ENCODE results near the gene SETD1B. TPM values are rescaled to one million over a fixed set of nuclear protein-coding genes. Genes with fewer than 3 reads are reported as not detected.

The SETD1B gene
- total and polyA plus RNA-seq, 9 donors, result 6.2 to 44.6 (median 28.6) TPM

GRCh38 chr12:121823101-121823726 is 19.4 kb downstream of the SETD1B start:
- no peak for DNase-seq

DNA sequence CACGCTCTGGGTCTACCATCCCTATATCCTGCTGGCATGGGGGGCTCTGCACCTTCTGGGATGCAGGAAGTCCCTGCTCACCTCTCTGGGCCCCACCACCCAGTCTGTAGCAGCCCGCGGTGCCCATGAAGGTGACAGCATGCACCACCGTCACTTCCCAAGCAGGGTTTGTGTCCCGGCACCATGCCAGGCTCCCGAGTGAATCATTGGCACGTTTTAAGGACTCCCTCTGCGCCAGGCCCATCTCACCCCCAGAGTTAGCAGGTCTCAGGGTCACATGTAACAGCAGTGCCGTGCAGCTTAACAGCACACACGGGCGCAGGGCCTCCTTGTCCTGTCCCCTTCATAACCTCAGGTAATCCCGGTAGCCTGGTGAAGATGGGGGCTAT is 19.9 kb downstream of the SETD1B start:
- no peaks in the 10 kb centered on the region for H3K4me1 ChIP-seq (ENCODE audit: insufficient read depth)
- 73 to 78% (median 74%) methylated on average over 12 of the region's 12 CpGs for WGBS, 3 donors
- H3K4me3 ChIP-seq, result no peak overlapping the region
- no peak for DNase-seq
- H3K9me3 ChIP-seq, result no peaks in the 10 kb centered on the region
- intact Hi-C loops (cut with DNase I), result loop anchor here in 1 of 4 donors (10.0 kb wide), 1 partner anchor 51 kb away; no protein-coding TSS in a partner anchor
- H3K27me3 ChIP-seq, result no peaks in the 10 kb centered on the region
- TF ChIP-seq, protein P1, sequence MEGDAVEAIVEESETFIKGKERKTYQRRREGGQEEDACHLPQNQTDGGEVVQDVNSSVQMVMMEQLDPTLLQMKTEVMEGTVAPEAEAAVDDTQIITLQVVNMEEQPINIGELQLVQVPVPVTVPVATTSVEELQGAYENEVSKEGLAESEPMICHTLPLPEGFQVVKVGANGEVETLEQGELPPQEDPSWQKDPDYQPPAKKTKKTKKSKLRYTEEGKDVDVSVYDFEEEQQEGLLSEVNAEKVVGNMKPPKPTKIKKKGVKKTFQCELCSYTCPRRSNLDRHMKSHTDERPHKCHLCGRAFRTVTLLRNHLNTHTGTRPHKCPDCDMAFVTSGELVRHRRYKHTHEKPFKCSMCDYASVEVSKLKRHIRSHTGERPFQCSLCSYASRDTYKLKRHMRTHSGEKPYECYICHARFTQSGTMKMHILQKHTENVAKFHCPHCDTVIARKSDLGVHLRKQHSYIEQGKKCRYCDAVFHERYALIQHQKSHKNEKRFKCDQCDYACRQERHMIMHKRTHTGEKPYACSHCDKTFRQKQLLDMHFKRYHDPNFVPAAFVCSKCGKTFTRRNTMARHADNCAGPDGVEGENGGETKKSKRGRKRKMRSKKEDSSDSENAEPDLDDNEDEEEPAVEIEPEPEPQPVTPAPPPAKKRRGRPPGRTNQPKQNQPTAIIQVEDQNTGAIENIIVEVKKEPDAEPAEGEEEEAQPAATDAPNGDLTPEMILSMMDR (IDR thresholded peaks at IDR 0.05), result no peak
- TF ChIP-seq EP300 (IDR thresholded peaks at IDR 0.05) (no peak), POLR2A (IDR thresholded peaks at IDR 0.05) (no peak)
- no peaks in the 10 kb centered on the region for H3K36me3 ChIP-seq
- no peak overlapping the region for H3K27ac ChIP-seq

More at GRCh38 chr12:121823101-121823726, 19.4 kb downstream of the SETD1B start:
- intact Hi-C loops (cut with DNase I), result loop anchor here in 1 of 4 donors (10.0 kb wide), 1 partner anchor 52 kb away; no protein-coding TSS in a partner anchor
- Histone ChIP-seq H3K4me3 (no peak overlapping the region), H3K27me3 (no peaks in the 10 kb centered on the region), H3K9me3 (no peaks in the 10 kb centered on the region), H3K27ac (no peak overlapping the region), H3K4me1 (ENCODE audit: insufficient read depth) (no peaks in the 10 kb centered on the region), H3K36me3 (no peaks in the 10 kb centered on the region)
- TF ChIP-seq, protein P1 (IDR thresholded peaks at IDR 0.05), result no peak
- no peak for TF ChIP-seq EP300 (IDR thresholded peaks at IDR 0.05)
- TF ChIP-seq POLR2A (IDR thresholded peaks at IDR 0.05), result no peak
- 79 to 87% (median 82%) methylated on average over 29 to 36 of the region's 36 CpGs for WGBS, 3 donors

DNA sequence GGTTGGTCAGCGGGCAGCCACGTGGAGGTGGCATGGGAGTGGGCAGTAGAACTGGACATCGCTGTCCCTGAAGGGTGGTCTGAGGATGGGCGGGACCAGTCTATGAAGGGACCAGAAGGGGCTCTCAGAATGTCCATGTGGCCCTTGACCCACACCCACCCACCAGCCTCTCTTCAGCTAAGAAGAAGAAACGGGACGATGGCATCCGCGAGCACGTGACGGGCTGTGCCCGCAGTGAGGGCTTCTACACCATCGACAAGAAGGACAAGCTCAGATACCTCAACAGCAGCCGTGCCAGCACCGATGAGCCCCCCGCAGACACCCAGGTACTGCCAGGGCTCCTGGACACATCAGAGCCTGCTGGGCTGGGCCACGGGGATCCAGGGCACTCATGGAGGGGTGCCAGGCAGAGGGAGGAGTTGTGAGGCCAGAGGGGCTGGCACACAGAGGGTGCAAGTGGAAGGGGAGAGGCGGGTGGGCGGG is 21.3 kb downstream of the SETD1B start:
- H3K4me1 ChIP-seq (ENCODE audit: insufficient read depth), result no peaks in the 10 kb centered on the region
- TF ChIP-seq, protein P1 (IDR thresholded peaks at IDR 0.05), result no peak
- TF ChIP-seq POLR2A (IDR thresholded peaks at IDR 0.05), result no peak
- no peak for TF ChIP-seq EP300 (IDR thresholded peaks at IDR 0.05)
- 89 to 92% (median 91%) methylated on average over 18 of the region's 18 CpGs for WGBS, 3 donors
- no peak for DNase-seq
- H3K27me3 ChIP-seq, result no peaks in the 10 kb centered on the region
- no peaks in the 10 kb centered on the region for H3K9me3 ChIP-seq
- no peak overlapping the region for H3K4me3 ChIP-seq
- H3K36me3 ChIP-seq, result no peaks in the 10 kb centered on the region
- intact Hi-C loops (cut with DNase I), result loop anchor here in 1 of 4 donors (10.0 kb wide), 1 partner anchor 50 kb away; no protein-coding TSS in a partner anchor
- no peak overlapping the region for H3K27ac ChIP-seq

DNA sequence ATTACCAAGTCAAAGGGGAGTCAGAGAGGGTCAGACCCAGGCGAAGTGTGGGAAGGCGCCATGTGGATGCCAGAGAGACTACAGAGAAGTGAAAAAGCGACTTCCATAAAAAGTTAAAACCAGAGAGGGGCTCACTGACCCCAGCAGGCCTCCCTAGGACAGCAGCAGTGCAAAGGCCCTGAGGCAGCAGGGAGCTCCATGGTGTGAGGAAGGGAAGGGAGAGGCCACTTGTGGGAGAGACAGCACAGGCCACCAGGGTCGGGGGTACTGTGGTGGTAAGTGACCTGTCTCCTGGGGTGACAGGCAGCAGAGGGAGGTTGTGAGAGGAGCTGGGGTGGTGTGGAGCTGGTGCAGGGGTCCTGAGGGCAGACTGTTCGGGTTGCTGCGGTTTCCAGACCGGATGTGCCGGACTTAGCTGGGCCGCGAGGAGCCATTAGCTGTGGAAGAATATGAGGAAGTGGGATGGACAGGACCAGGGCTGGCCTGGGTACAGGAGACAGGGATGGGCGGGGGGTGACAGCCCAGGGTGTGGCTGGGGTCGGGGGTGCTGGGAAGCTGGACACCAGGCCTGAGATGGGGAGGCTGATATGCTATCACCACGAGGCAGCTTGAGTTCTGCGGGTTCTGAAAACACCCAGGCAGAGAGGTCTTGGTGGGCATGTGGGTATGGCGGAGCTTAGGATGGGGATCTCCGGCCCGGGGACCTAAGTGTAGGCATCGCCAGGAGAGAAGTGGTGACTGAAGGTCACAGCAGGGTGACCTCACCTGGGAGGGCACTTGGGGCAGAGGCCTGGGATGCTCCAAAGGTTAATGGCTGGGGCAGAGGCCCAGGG is 22.7 kb downstream of the SETD1B start:
- Histone ChIP-seq H3K27me3 (no peaks in the 10 kb centered on the region), H3K4me3 (no peak overlapping the region), H3K4me1 (ENCODE audit: insufficient read depth) (no peaks in the 10 kb centered on the region), H3K27ac (no peak overlapping the region), H3K36me3 (no peaks in the 10 kb centered on the region), H3K9me3 (no peaks in the 10 kb centered on the region)
- no peak for DNase-seq
- WGBS, 3 donors, result 87 to 88% (median 88%) methylated on average over 18 of the region's 18 CpGs
- TF ChIP-seq, protein P1 (IDR thresholded peaks at IDR 0.05), result no peak
- TF ChIP-seq POLR2A (IDR thresholded peaks at IDR 0.05), result no peak
- no peak for TF ChIP-seq EP300 (IDR thresholded peaks at IDR 0.05)
- intact Hi-C loops (cut with DNase I), result loop anchor here in 1 of 4 donors (10.0 kb wide), 1 partner anchor 48 kb away; no protein-coding TSS in a partner anchor
